MG63 (cell line): ENCODE data around the gene PIGZ. TPM values are rescaled to one million over a fixed set of nuclear protein-coding genes. Genes with fewer than 3 reads are reported as not detected.

Experiments used
- DNase-seq: peaks from one replicate; pipeline ENCODE4 v3.0.0-alpha.2; 2020
- H3K27me3 ChIP-seq: fragments of 250-450 bp; sonication (Bioruptor Pico); 2 replicates; pipeline ENCODE4 v1.5.1; 2020; ENCODE audit warnings: mild to moderate bottlenecking, moderate library complexity
- H3K36me3 ChIP-seq: fragments of 250-450 bp; sonication (Bioruptor Pico); 2 replicates; pipeline ENCODE4 v1.5.1; 2020; ENCODE audit warnings: mild to moderate bottlenecking, moderate library complexity
- H3K4me3 ChIP-seq: fragments of 250-450 bp; sonication (Bioruptor Pico); 2 replicates; pipeline ENCODE4 v1.5.1; 2020; ENCODE audit warnings: mild to moderate bottlenecking, moderate library complexity
- H3K9me3 ChIP-seq: fragments of 250-450 bp; sonication (Bioruptor Pico); 2 replicates; pipeline ENCODE4 v1.5.1; 2020; ENCODE audit warnings: mild to moderate bottlenecking, moderate library complexity
- total RNA-seq: library from RNA; depleted of rRNA; stranded (reverse); fragments of >200 nt; shearing (Covaris generic); gene quantifications from 2 replicates; pipeline ENCODE4 v1.2.3, GENCODE V29; 2014; ENCODE audit warnings: low replicate concordance; rRNA removed

The PIGZ gene, protein sequence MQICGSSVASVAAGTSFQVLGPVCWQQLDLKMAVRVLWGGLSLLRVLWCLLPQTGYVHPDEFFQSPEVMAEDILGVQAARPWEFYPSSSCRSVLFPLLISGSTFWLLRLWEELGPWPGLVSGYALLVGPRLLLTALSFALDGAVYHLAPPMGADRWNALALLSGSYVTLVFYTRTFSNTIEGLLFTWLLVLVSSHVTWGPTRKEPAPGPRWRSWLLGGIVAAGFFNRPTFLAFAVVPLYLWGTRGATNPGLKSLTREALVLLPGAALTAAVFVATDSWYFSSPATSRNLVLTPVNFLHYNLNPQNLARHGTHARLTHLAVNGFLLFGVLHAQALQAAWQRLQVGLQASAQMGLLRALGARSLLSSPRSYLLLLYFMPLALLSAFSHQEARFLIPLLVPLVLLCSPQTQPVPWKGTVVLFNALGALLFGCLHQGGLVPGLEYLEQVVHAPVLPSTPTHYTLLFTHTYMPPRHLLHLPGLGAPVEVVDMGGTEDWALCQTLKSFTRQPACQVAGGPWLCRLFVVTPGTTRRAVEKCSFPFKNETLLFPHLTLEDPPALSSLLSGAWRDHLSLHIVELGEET
- 3.0 TPM in 1 of 2 replicates, not detected in the other for total RNA-seq

DNA sequence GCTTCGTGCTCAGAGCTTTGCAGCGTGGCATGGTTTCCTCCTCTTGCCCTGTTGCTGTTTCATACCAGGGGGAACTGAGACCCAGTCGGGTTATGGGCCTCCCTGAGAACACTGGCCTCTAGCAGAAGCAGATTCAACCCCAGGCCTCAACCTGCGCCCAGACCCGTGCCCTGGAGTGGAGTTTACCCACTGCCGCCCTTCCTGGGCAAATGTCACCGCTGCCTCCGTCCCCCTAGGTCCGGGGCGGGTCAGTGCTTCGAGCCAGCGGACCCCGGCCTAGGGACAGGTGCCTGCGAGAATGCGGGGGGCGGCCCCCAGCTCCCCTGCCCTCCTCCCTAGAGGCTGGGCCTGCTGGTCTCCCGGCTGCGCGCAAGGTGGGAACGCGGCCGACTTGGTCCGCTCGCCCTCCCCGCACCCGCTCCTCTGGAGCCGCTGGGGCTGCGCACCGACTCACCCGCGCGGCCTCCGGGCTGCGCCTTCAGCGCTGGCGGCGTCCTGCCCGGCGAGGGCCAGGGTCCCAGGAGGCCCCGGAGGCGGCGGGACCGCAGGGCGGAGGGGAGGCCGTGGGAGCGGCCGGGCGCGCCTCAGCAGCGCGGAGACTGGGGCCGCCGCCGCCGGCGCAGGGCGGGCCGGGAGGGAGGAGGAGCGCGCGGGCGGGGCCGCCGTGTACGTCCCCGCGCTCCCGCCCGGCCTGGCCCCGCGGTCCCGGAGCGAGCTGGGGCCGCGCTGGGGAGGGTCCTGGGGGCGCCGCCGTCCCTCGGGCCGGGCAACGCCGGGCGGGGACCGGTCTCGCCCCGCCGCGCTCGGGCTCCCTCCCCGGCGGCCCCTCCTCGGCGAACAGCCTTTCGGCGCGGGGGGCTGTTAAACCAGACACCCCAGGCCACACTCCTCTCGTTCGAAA, at the start of gene PIGZ:
PIGZ (minus strand) TSS at position 601 of the 901 bp plus-strand sequence. CDS start 16,802 bp downstream, outside the sequence.
- no peaks in the 10 kb centered on the region for H3K9me3 ChIP-seq
- DNase-seq = peak; percentile 61
- H3K36me3 ChIP-seq = peaks cover 5% of the 10 kb centered on the region
- H3K27me3 ChIP-seq = no peaks in the 10 kb centered on the region
- peak within 1 kb of the TSS; percentile 77 for H3K4me3 ChIP-seq

DNA sequence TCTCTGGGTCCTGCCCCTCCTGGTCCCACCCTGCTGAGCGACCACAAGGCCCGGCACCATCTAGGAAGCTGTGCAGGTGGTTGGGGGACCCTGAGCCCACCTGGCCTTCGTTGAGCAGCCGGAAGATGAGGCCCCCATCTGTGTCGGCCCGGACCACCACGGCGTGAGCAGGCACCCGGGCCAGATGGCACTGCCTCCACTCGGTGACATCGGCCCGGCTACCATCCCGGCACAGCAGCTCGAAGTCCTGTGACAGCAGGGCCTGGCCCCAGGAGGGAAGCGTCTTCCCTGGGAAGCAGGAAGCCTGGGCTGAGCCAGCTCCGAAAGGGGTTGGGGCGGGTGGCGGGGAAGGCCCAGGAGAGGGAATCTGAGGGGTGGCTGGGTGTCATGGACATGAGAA, 48.4 kb upstream of the PIGZ start:
- no peaks in the 10 kb centered on the region for H3K36me3 ChIP-seq
- H3K4me3 ChIP-seq = no peak overlapping the region
- DNase-seq = no peak
- no peaks in the 10 kb centered on the region for H3K27me3 ChIP-seq
- H3K9me3 ChIP-seq = no peaks in the 10 kb centered on the region

DNA sequence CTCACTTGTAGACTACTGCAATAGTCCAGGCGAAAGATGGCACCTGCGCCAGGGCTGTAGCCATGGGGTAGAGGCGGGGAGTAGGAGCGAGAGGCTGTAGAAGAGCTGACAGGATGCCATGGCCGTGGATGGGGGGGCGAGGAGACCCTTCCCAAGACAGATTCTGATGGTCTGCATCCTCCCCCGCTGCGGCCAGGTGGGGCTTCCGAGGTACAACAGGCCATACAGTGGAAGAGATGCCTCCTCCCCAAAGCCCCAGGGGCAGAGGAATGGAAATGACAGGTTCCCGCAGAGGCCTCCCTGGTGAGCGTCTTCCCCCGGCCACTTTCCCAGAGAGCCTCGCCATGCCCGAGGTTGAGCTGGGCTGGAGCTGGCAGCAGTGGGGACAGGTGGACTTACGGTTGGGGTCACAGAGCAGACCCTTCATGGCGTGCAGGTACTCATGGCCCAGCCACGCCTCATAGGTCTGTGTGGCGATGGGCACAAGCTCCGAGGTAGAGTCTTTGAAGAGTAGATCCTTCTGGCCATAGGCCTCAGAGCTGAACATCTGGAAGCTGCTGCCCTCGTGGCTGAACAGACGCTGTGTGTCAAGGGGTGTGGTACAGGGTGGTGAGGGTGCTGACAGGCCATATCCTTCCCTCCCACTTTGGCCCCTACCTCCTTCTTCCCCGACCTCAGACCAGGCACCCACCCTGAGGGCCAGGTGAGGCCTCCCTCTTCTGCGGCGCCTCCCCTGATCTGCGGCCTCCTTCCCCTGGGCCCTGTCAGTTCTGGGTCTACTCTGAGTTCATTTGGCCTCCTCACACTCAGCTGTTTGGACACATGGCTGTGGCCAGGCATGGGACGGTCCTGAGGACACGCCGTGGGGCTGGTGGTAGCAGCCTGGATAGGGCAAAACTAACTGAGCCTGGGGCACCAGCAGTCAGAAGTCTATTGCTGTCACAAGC, 47.4 kb upstream of the PIGZ start:
- Histone ChIP-seq H3K27me3 (no peaks in the 10 kb centered on the region), H3K4me3 (no peak overlapping the region), H3K9me3 (no peaks in the 10 kb centered on the region), H3K36me3 (no peaks in the 10 kb centered on the region)
- no peak for DNase-seq

DNA sequence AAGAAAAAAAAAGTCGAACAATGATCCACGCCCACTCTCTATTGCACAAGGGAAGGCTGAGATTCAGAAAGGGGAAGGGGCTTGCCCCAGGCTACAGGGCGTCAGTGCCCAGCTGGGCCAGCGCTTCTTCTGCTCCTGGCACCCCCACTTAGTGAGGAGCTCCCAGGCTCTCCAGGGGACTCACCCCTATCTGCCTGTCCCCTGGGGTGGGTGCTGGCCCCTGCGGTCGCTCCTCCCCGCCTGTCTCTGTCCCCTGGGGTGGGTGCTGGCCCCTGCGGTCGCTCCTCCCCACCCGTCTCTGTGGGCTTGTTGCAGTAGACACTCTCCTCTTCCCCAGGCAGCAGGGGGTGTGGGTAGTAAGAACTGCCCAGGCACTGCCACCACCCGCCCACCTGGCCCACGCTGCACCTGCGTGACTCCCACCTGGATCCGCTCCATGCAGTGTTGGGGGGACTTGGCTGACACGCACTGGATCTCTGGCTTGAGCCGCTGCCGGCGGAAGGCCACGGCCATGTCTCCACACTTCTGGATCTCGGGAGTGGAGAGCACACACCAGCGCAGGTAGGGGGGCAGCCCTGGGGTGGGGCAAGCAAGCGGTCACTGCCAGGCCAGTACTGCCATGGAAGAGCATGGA, 46.4 kb upstream of the PIGZ start:
- Histone ChIP-seq H3K4me3 (no peak overlapping the region), H3K9me3 (no peaks in the 10 kb centered on the region), H3K27me3 (no peaks in the 10 kb centered on the region), H3K36me3 (no peaks in the 10 kb centered on the region)
- no peak for DNase-seq

DNA sequence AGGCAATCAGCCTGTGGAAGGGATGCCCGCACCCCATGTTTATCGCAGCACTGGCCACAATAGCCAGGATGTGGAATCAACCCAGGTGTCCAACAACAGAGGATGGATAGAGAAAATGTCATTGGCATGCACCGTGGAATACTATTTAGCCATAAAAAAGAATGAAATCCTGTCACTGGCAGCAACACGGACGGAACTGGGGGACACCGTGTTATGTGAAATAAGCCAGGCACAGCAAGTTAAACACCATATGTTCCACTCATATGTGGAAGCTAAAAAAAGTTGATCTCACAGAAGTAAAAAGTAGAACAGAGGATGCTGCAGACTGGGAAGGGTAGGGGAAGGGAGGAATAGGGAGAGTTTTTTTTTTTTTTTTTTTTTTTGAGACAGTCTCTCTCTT, 45.4 kb upstream of the PIGZ start:
- Histone ChIP-seq H3K36me3 (no peaks in the 10 kb centered on the region), H3K27me3 (no peaks in the 10 kb centered on the region), H3K9me3 (no peaks in the 10 kb centered on the region), H3K4me3 (no peak overlapping the region)
- DNase-seq = no peak

DNA sequence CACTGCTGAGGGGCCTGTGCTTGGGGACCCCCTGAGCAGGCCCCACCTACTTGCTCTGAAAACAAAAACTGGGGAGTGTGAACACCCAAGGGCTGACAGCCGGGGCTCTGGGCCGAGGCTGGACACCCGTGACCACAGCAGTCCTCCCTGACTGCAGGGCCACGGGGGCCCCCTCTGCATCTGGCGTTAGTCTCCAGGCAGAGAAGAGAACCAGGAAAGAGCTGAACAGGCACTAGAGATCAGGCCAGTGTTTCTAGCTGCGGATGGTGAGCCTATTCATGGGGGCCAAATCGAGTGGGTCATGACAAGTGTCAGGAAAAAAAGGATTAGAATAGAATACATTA, 43.9 kb upstream of the PIGZ start:
- no peak for DNase-seq
- H3K4me3 ChIP-seq = no peak overlapping the region
- no peaks in the 10 kb centered on the region for H3K9me3 ChIP-seq
- no peaks in the 10 kb centered on the region for H3K36me3 ChIP-seq
- no peaks in the 10 kb centered on the region for H3K27me3 ChIP-seq

DNA sequence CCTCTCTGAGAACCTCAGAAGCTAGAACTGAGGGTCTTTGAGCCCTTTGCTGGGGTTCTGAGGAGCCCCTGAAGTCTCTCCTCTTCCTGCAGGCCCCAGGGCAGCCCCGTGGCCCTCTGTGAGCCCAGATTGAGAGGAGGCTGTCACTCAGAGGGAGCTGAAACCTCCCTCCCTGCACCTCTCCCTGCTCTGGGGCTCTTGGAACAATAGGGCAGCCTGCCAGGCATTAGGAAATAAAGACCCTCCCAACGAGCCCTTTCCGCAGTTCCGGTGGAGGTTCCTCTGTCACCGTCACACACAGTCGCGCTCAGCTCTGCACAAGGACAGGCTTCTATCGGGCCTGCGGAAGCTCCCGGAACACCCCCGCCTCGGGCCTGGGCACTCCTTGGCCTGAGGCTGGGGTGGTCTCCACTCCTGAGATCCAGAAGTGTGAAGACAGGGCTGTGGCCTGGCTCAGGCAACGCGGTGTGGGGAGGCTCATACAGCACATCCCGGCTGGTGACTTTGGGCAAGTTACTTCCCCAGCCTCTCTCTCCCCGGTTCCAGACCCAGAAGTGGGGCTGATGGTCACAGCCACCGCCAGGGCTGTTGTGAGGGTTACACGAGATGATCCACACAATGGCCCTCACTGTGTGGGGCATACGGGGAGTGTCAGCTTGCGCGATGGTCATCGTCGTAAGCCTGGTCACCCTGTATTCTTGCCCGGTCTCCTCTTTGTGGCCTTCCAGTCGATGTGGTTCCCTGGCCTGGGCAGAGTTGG, 43.3 kb upstream of the PIGZ start:
- no peak for DNase-seq
- no peaks in the 10 kb centered on the region for H3K36me3 ChIP-seq
- no peak overlapping the region for H3K4me3 ChIP-seq
- no peaks in the 10 kb centered on the region for H3K27me3 ChIP-seq
- no peaks in the 10 kb centered on the region for H3K9me3 ChIP-seq

DNA sequence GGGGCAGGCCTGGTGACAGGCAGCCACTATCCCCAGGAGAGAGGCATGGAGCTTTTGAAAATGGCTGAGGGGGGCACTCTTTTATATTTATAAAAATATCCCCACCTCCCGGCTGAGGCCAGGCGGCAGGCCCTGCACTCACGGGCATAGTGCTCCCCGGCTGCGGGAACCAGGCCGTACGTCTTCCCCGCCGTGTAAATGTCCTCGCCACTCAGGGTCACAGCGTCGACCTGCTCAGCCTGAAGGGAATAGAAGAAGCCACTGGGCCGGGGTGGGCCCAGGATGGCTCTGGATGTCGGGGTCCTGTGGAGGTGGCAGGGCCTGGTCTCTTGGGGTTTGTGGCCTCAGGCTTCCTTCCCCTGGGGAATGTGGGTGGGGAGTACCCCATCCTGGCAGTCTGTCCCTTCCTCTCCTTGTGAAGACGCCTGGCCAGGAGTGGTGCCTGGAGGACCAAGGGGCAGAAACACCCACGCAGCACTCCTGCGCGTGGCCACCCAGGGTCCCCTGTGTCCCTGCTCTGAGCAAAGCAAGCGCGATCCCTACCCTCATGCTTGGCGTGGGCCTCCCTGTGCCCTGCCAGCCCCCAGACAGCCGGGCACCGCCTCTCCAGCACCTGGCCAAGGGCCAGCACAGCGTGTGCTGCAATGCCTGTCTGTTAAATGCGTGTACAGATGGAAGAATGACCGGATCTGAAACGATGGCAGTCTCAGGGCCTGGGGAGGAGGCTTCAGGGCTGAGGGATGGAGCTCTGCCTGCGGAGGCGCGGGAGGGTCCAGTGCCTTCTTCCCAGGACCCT, 42.1 kb upstream of the PIGZ start:
- no peak for DNase-seq

DNA sequence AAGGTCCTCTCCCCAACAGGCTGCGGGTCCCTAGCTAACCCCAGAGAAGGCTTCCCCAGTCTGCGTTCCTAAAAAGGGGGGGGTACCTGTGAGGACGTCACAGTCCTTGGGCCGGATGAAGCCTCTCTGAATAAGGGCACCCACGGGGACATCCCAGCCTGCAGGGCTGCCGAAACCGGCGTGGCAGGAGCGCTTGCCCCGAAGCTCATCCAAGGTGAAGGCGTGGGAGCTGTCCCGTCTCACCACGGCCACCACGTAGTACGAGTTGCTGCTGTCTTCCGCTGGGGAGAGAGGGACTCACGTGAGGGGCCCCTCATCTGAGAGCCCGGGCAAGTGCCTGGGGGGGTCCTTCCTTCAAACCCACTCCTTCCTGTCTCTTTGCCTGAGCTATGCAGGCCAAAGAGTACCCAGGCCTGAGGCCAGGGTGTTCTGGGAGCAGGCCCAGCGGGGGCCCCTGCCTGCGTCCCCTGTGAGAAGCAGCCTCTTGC, 40.9 kb upstream of the PIGZ start:
- DNase-seq = no peak
- no peaks in the 10 kb centered on the region for H3K36me3 ChIP-seq
- H3K27me3 ChIP-seq = no peaks in the 10 kb centered on the region
- no peak overlapping the region for H3K4me3 ChIP-seq
- no peaks in the 10 kb centered on the region for H3K9me3 ChIP-seq

More for the DNA sequence above, 42.1 kb upstream of the PIGZ start:
- Histone ChIP-seq H3K4me3 (no peak overlapping the region), H3K9me3 (no peaks in the 10 kb centered on the region), H3K27me3 (no peaks in the 10 kb centered on the region), H3K36me3 (no peaks in the 10 kb centered on the region)

DNA sequence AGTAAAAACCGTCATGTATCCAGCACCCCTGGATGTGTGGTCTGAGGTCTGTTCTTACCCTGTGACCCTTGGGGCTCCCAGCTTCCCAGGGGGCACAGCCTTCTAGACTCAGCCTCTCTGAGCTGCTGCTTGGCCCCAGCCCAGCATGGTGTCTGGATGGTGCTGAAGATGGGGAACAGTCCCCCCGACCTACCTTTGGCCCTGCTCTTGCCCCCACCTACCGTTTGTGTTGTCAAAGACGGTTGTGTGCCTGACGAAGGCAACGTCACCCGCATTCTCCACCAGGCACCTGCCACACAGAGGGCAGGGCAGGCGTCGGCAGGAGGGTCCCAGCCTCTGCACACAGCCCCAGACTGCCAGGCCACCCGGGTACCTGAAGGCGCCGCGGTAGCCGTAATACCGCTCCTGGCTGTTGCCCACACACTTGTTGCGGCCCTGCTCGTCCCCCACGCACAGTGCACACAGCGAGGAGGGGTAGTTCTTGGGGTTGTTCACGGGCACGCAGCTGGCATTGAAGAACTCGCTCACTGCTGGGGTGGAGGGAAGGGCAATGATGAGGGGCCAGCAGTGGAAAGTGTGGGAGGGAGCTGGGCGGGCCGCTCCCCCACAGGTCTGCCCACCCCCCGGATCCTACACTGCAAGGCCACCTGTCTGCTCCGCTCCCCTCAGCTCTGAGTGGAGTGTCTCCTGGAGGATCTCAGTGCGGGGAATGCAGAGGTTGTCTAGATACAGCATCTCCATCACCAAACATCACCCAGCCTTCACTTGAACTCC, 40.0 kb upstream of the PIGZ start:
- H3K27me3 ChIP-seq = no peaks in the 10 kb centered on the region
- no peak for DNase-seq
- H3K9me3 ChIP-seq = no peaks in the 10 kb centered on the region
- H3K4me3 ChIP-seq = no peak overlapping the region
- H3K36me3 ChIP-seq = no peaks in the 10 kb centered on the region

DNA sequence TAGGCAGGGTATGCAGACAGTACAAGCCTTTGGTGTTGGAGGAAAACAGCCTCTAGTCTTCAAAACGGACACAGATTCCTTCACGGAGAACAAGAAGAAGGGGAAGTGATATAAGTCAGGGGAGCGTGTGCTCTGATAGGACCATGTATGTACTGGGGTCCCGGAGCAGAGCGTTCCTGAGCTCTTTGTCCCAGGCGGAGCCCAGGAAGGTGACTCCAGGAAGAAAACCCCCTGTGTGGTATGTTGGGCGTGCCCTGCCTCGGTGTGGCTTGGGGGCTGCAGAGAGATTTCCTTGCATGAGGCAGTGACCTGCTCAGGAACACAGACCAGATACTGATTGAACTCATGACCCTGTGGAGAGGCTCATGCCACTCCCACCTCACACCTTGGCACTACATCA, 39.3 kb upstream of the PIGZ start:
- H3K4me3 ChIP-seq = no peak overlapping the region
- no peak for DNase-seq
- H3K27me3 ChIP-seq = no peaks in the 10 kb centered on the region
- no peaks in the 10 kb centered on the region for H3K36me3 ChIP-seq
- H3K9me3 ChIP-seq = no peaks in the 10 kb centered on the region

DNA sequence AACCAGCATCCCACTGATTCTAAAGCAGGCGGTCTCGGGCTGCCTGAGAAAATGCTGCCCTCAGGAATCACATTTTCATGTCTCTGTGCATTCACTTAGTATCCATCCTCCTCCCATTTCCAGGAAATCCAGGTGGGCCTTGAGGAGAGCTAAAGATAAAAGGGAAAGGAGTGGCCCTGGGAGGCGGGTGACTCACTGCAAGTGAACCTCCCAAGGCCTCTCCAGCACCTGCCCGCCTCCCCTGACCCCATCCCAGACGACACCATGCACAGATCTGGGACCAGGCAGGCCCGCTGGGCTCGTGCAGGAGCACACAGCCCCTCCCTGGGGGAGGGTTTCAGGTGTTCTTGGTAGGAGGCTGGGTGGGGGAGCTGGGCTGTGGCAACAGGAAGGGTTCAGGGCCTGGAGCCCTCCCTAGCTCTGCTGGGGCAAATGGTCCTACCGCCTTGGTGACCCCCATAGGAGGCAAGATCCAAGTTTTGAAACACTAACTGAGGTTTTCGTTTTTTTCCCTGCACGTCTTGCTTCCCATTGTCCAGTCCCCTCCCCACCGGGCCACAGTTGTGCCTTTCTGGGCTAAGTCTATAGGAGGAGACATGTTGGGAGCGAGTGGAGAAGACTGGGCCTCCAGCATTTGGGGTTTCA, 38.8 kb upstream of the PIGZ start:
- DNase-seq = no peak
- no peaks in the 10 kb centered on the region for H3K36me3 ChIP-seq
- H3K9me3 ChIP-seq = no peaks in the 10 kb centered on the region
- H3K4me3 ChIP-seq = no peak overlapping the region
- no peaks in the 10 kb centered on the region for H3K27me3 ChIP-seq

DNA sequence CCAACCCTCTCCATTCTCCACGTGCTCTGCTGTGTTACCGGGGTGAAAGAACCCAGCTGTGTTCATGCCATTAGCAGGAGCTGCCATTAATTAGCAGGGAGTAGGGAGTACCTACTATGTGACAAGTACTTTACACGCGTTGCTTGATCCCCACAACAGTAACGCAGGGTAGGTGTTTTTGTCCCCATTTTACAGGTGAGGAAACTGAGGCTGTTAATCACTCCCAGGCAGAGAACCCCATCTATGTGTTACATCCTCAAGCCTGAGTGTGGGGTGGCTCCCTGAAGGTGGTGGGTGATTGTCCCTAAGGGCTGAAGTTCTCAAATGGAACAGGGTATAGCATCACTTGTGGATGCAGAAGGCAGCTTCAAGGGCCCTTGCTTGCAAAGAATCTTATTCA, 38.2 kb upstream of the PIGZ start:
- no peak overlapping the region for H3K4me3 ChIP-seq
- H3K27me3 ChIP-seq = no peaks in the 10 kb centered on the region
- no peaks in the 10 kb centered on the region for H3K9me3 ChIP-seq
- no peaks in the 10 kb centered on the region for H3K36me3 ChIP-seq
- DNase-seq = no peak
